NCI-H2029 (cell line): Measurements from ENCODE around the gene GTPBP6.
"Not testable (repeated sequence)": the region's sequence is repeated elsewhere in the genome, so short reads cannot be mapped to it uniquely, and the experiment has no call there.

Experiments
- DNase-seq: peaks from one replicate; lab custom pipeline; 2025; lab: John Stamatoyannopoulos, UW

Gene GTPBP6

GRCh38 chrX:335758-336155 is 17.2 kb upstream of the GTPBP6 start:
- DNase-seq = no peak

GRCh38 chrX:334971-335757 is 16.6 kb upstream of the GTPBP6 start:
- no peak for DNase-seq

- no peak for DNase-seq
Measured at GRCh38 chrX:334331-334891, 15.8 kb upstream of the GTPBP6 start.

GRCh38 chrX:333611-334311 is 15.2 kb upstream of the GTPBP6 start:
- no peak for DNase-seq

- no peak for DNase-seq
Measured at GRCh38 chrX:332916-333610, 14.5 kb upstream of the GTPBP6 start.

- DNase-seq = no peak
Measured at GRCh38 chrX:332496-332860, 13.9 kb upstream of the GTPBP6 start.

GRCh38 chrX:331825-332495 is 13.4 kb upstream of the GTPBP6 start:
- DNase-seq = no peak

GRCh38 chrX:331151-331824 is 12.7 kb upstream of the GTPBP6 start:
- DNase-seq = no peak

- no peak for DNase-seq
Measured at GRCh38 chrX:330726-331150, 12.1 kb upstream of the GTPBP6 start.

GRCh38 chrX:330141-330725 is 11.6 kb upstream of the GTPBP6 start:
- not testable (repeated sequence) for DNase-seq

GRCh38 chrX:329291-329910 is 10.8 kb upstream of the GTPBP6 start:
- DNase-seq = no peak

- no peak for DNase-seq
Measured at GRCh38 chrX:327660-328126, 9.1 kb upstream of the GTPBP6 start.

- not testable (repeated sequence) for DNase-seq
Measured at GRCh38 chrX:324664-325063, 6.1 kb upstream of the GTPBP6 start.

GRCh38 chrX:323721-324628 is 5.4 kb upstream of the GTPBP6 start:
- no peak for DNase-seq

- DNase-seq = no peak
Measured at GRCh38 chrX:320126-320783, 1.7 kb upstream of the GTPBP6 start.

GRCh38 chrX:319579-320125 is 1.1 kb upstream of the GTPBP6 start:
- no peak for DNase-seq

- no peak for DNase-seq
Measured at GRCh38 chrX:318068-318738, 393 bp downstream of the GTPBP6 start.
